ENCODE data around the gene MIEF1.

Gene MIEF1

GRCh38 chr22:39502109-39502788, at the start of gene MIEF1:
MIEF1 (plus strand) TSS chr22:39502290; CDS start chr22:39511295, 9,005 bp downstream.
- H3K4me3 ChIP-seq: peak within 1 kb of the TSS; percentile 80 to 100 (median 97)
- peak within 1 kb of the TSS in 20 of 21 experiments; percentile 61 to 90 (median 86) for H3K27ac ChIP-seq

DNA sequence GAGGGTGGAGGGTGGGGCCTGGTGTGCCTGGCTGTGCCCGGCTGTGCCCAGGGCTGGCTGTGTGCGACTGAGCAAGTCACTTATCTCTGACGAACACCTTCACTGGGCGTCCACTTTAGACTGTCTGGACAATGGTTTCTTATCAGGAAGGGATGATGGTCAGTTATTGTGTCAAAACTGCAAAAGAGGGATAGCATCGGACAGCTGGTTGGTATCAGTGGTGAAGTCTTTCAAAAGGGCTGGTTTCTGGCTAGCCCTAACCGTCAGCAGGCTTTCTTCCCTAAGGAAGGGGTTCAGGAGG, 49.4 kb upstream of the MIEF1 start:
- Histone ChIP-seq H3K27ac (peak overlapping the region in 1 of 21 experiments; percentile 22), H3K4me3 (no peak overlapping the region)

GRCh38 chr22:39453765-39454378, 48.2 kb upstream of the MIEF1 start:
- Histone ChIP-seq H3K4me3 (no peak overlapping the region), H3K27ac (peak overlapping the region in 3 of 21 experiments; percentile 25 to 59 (median 50))

DNA sequence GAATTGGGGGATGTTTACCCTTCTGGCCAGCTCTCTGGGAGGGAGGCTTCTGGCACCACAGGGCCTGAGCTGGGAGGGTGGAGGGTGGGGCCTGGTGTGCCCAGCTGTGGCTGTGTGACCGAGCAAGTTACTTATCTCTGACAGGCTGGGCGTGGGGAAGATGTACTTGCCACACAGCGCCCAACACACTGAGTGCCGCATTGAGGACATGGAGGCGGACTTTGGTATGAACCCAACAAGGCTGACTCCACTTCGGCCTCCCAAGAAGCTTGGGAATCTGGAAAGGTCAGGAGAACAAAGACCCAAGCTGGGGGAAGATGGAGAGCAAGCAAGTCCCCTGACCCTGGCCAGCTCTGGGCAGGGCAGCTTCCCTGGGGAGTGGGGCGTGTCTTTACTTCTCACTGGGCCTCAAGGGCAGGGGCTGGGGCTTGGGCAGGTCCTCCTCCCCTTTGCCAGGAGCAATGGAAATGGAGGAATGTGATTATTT, 47.7 kb upstream of the MIEF1 start:
- no peak overlapping the region for H3K4me3 ChIP-seq
- peak overlapping the region in 3 of 21 experiments; percentile 46 to 59 (median 50) for H3K27ac ChIP-seq

DNA sequence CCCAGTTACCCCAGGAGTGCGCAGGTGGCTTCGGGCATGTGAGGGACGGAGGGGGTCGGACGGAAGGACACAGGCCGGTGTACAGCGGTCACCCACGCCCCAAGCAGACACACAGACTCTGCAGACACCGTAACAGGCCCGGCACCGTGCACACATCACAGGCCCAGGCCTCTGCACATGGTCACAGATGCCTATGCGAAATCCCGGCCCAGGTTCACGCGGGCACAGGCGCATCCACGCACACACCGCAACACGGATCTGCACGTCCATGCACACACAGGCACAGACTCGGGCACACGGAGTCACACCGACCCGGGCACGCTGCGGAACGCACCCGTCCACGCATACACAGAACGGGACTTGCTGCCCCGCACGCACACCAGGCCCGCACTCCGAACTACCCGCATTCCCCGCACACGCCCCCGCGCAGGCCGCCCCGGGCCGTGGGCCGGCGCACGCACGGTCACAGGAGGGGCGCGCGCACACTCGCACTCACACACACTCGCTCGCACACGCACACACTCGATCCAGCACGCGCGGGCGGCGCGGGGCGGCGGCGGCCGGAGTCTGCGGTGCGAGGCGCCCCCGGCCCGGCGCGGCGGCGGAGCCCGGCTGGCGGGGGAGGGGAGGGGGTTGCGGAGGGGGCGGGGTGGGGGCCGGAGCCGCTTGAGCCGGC, 45.4 kb upstream of the MIEF1 start, which contains the start of gene MGAT3:
Gene MGAT3 (plus strand): TSS at position 491 of the 676 bp plus-strand sequence. CDS start 30,336 bp downstream, outside the sequence.
- H3K4me3 ChIP-seq: peak within 1 kb of the TSS; percentile 27 to 49 (median 33)
- peak within 1 kb of the TSS in 17 of 21 experiments; percentile 4 to 79 (median 61) for H3K27ac ChIP-seq

- peak overlapping the region in 12 of 21 experiments; percentile 16 to 79 (median 64) for H3K27ac ChIP-seq
- H3K4me3 ChIP-seq: peak overlapping the region; percentile 27 to 49 (median 33)
These were observed 44.9 kb upstream of the MIEF1 start for GRCh38 chr22:39457198-39457555.

- Histone ChIP-seq H3K4me3 (peak overlapping the region; percentile 27 to 49 (median 33)), H3K27ac (peak overlapping the region in 17 of 21 experiments; percentile 4 to 79 (median 61))
These were observed 44.3 kb upstream of the MIEF1 start for GRCh38 chr22:39457556-39458443.

GRCh38 chr22:39458444-39459083, 43.5 kb upstream of the MIEF1 start:
- peak overlapping the region in 11 of 21 experiments; percentile 10 to 79 (median 70) for H3K27ac ChIP-seq
- peak overlapping the region in 6 of 7 experiments; percentile 27 to 49 (median 34) for H3K4me3 ChIP-seq

GRCh38 chr22:39459681-39460080, 42.4 kb upstream of the MIEF1 start:
- no peak overlapping the region for H3K27ac ChIP-seq
- H3K4me3 ChIP-seq: no peak overlapping the region

GRCh38 chr22:39462443-39463221, 39.5 kb upstream of the MIEF1 start:
- Histone ChIP-seq H3K4me3 (no peak overlapping the region), H3K27ac (peak overlapping the region in 17 of 21 experiments; percentile 13 to 76 (median 37))

- peak overlapping the region in 15 of 21 experiments; percentile 13 to 76 (median 44) for H3K27ac ChIP-seq
- H3K4me3 ChIP-seq: no peak overlapping the region
These were observed 38.8 kb upstream of the MIEF1 start for GRCh38 chr22:39463277-39463676.

GRCh38 chr22:39463931-39464390, 38.1 kb upstream of the MIEF1 start:
- Histone ChIP-seq H3K27ac (peak overlapping the region in 8 of 21 experiments; percentile 13 to 63 (median 32)), H3K4me3 (no peak overlapping the region)

GRCh38 chr22:39466228-39467006, 35.7 kb upstream of the MIEF1 start:
- Histone ChIP-seq H3K27ac (peak overlapping the region in 9 of 21 experiments; percentile 2 to 52 (median 22)), H3K4me3 (no peak overlapping the region)

DNA sequence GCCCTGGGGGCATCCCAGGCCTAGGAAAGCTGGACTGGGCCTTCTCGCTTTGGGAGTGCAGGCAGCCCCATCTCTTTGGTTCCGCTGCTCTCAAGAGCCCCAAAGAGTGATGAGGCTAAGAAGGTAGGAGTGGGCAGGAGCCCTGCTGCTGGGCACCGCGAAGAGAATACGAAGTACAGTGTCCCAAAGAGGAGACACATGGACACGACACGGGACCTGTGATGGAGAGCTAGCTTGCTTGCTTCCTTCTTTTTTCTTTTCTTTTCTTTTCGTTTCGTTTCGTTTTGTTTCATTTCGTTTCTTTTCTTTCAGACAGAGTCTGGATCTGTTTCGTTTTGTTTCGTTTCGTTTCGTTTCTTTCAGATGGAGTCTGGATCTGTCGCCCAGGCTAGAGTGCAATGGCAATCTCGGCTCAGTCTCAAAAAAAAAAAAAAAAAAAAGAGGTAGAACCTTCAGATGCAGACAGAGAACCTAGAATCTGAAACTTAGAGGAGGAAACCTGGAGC, 34.6 kb upstream of the MIEF1 start:
- no peak overlapping the region for H3K4me3 ChIP-seq
- H3K27ac ChIP-seq: peak overlapping the region in 2 of 21 experiments; percentile 42 to 52

DNA sequence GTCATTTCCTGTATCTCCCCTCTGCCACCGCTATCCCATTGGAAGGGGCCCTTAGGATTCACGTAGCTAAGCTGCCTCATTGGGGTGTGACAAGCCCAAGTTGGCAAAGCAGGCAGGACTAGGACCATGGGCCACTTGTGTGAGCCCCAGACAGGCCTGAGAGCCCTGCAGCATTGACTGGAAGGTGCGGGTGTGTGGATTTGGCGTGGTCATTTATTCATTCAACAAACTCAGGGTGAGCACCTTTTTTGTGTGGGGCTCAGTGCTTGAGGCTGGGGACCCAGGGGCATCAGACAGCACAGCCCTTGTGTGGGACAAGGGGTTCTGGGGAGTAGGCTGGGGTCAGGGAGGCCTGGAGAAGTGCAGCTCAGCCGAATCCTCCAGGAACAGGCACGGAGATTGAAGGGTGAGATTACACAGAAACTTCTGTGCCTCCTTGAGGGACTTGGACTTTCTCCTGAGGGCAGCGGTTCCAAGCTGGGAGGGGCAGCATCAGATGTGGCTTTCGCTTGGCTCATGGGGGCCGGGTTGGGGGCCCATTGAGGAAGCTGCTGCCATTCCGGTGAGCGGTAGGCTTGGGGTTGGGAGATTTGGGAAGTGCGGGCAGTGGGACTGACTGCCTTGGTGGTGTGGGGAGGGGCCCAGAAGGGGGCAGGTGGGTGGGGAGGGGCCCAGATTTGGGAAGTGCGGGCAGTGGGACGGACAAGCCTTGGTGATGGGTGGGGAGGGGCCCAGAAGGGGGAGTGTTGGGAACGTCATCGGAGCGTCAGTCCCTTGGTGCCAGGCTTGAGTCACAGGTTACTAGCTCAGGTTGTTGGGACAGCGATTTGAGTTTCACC, 33.4 kb upstream of the MIEF1 start:
- H3K4me3 ChIP-seq: no peak overlapping the region

GRCh38 chr22:39469326-39469680, 32.8 kb upstream of the MIEF1 start:
- no peak overlapping the region for H3K4me3 ChIP-seq
- peak overlapping the region in 1 of 21 experiments; percentile 35 for H3K27ac ChIP-seq

More for the DNA sequence above, 33.4 kb upstream of the MIEF1 start:
- peak overlapping the region in 1 of 21 experiments; percentile 25 for H3K27ac ChIP-seq
